Endothelial cell of umbilical vein (primary cell): ENCODE results near the gene CCNJL. TPM values are rescaled to one million over a fixed set of nuclear protein-coding genes. Genes with fewer than 3 reads are reported as not detected.

Experiments used
- BruUV-seq: library from RNA; stranded (reverse); fragments of 400-500 nt; replicated peaks from 2 replicates; lab custom pipeline; 2021; lab: Mats Ljungman, UMichigan
- CTCF ChIA-PET: fragments of 300-600, 350-600 bp; sonication (Branson Sonifier 250); formaldehyde crosslinking; loops from one replicate; lab custom pipeline; 2021; ENCODE audit warnings: antibody characterized with exemption, inconsistent platforms; lab: Charles Lee
- POLR2A ChIA-PET: fragments of 300-600, 350-600 bp; sonication (Branson Sonifier 250); formaldehyde crosslinking; loops from one replicate; lab custom pipeline; 2021; ENCODE audit warnings: antibody characterized with exemption, inconsistent platforms; lab: Charles Lee
- DNase-seq: peaks from one replicate; pipeline ENCODE4 v3.0.0-alpha.2; 2011; ENCODE audit warnings: low read depth, low spot score
- FAIRE-seq: peaks from 2 replicates; lab custom pipeline; 2011; peaks lifted over from hg19 to GRCh38; lab: Jason Lieb, UNC
- H2AFZ ChIP-seq: 2 replicates; pipeline ENCODE4 v1.6.0; 2012; ENCODE audit warnings: low read depth, low read length, control low read depth, inconsistent platforms
- H3K27ac ChIP-seq: 2 replicates; pipeline ENCODE4 v1.5.1; 2011; ENCODE audit warnings: low read depth, mild to moderate bottlenecking, control low read depth, low read length, moderate library complexity; ENCODE audit not compliant: insufficient read depth
- H3K27me3 ChIP-seq, 2 experiments: 2 replicates each; pipeline versions ENCODE4 v1.6.0 to v1.6.1; 2011; ENCODE audit warnings: low read length in 2 of 2, mixed read lengths in 1 of 2; ENCODE audit not compliant: control insufficient read depth in 2 of 2, insufficient read depth in 2 of 2
- H3K36me3 ChIP-seq, 2 experiments: 2 replicates in 1 of 2; 3 replicates in 1 of 2; pipeline ENCODE4 v1.5.1; 2011; ENCODE audit warnings: low read length in 2 of 2, mild to moderate bottlenecking in 1 of 2, moderate library complexity in 1 of 2; ENCODE audit not compliant: control insufficient read depth in 2 of 2, insufficient read depth in 2 of 2; ENCODE audit errors: extremely low read depth in 1 of 2
- H3K4me1 ChIP-seq: 3 replicates; pipeline ENCODE4 v1.5.1; 2011; ENCODE audit warnings: mild to moderate bottlenecking, low read length; ENCODE audit not compliant: control insufficient read depth, insufficient read depth; ENCODE audit errors: extremely low read depth
- H3K4me2 ChIP-seq: 2 replicates; pipeline ENCODE4 v1.6.1; 2011; ENCODE audit warnings: low read length, control low read depth, mixed read lengths; ENCODE audit not compliant: insufficient read depth
- H3K4me3 ChIP-seq, 3 experiments: fragments of 200-600 bp in 1 of 3; sonication (generic), shearing (Covaris generic) in 1 of 3; replicated peaks in 1 of 3; 2 replicates each; pipeline ENCODE4 v1.5.1; 2011 to 2016; ENCODE audit warnings: control low read depth in 3 of 3, low read length in 3 of 3, mild to moderate bottlenecking in 2 of 3, inconsistent platforms in 1 of 3, low read depth in 1 of 3, moderate library complexity in 1 of 3; ENCODE audit not compliant: insufficient read depth in 1 of 3
- H3K79me2 ChIP-seq: 2 replicates; pipeline ENCODE4 v1.6.0; 2012; ENCODE audit warnings: low read length, inconsistent platforms; ENCODE audit not compliant: control insufficient read depth, insufficient read depth
- H3K9ac ChIP-seq: replicated peaks from 2 replicates; pipeline ENCODE3; 2011; ENCODE audit warnings: low read length, control low read depth; ENCODE audit not compliant: insufficient read depth; ENCODE audit errors: extremely low read depth
- H3K9me1 ChIP-seq: replicated peaks from 3 replicates; pipeline ENCODE4 v1.6.0; 2011; ENCODE audit warnings: mild to moderate bottlenecking, low read length; ENCODE audit not compliant: control insufficient read depth, insufficient read depth; ENCODE audit errors: extremely low read depth
- H3K9me3 ChIP-seq: replicated peaks from 2 replicates; pipeline ENCODE4 v1.5.1; 2012; ENCODE audit warnings: low read length, inconsistent platforms; ENCODE audit not compliant: control insufficient read depth, insufficient read depth
- H4K20me1 ChIP-seq: replicated peaks from 2 replicates; pipeline ENCODE3; 2011; ENCODE audit warnings: mild to moderate bottlenecking, low read length; ENCODE audit not compliant: control insufficient read depth, insufficient read depth; ENCODE audit errors: extremely low read depth
- CTCF ChIP-seq, 2 donors: IDR thresholded peaks; 1 replicate in 1 of 2; 2 replicates in 1 of 2; pipeline ENCODE4 v1.5.1; 2011; ENCODE audit warnings: low read length in 2 of 2, mild to moderate bottlenecking in 2 of 2, moderate library complexity in 2 of 2, control low read depth in 1 of 2, inconsistent platforms in 1 of 2, low read depth in 1 of 2; ENCODE audit not compliant: insufficient read depth in 1 of 2; ENCODE audit errors: extremely low read depth in 1 of 2
- FOS ChIP-seq: IDR thresholded peaks from 2 replicates; pipeline ENCODE4 v1.6.1; 2011; ENCODE audit warnings: mild to moderate bottlenecking, low read length, moderate library complexity, borderline replicate concordance; ENCODE audit not compliant: insufficient read depth
- JUN ChIP-seq: IDR thresholded peaks from 2 replicates; pipeline ENCODE4 v1.6.1; 2011; ENCODE audit warnings: borderline replicate concordance, low read depth; ENCODE audit not compliant: insufficient read length, insufficient read depth
- MAX ChIP-seq: IDR thresholded peaks from 2 replicates; pipeline ENCODE4 v1.6.1; 2011; ENCODE audit not compliant: insufficient read depth, insufficient read length
- dilution Hi-C: fragments of 300-500 bp; cut with MboI; formaldehyde crosslinking; loops from one replicate; pipeline ENCODE4 v1.15.0; 2019; ENCODE audit warnings: low sequenced_read_pairs; ENCODE audit not compliant: extremely low pct_ligation_motif_present
- intact Hi-C: fragments of 100-400 bp; cut with micrococcal nuclease; formaldehyde crosslinking; loops from one replicate; pipeline ENCODE4 v1.10.0; 2022
- polyA plus RNA-seq, 4 experiments: library from polyadenylated mRNA; depleted of rRNA in 3 of 4; stranded (reverse) in 3 of 4; unstranded in 1 of 4; fragments of >200 nt; gene quantifications; 2 replicates each; pipeline versions ENCODE4 v1.2.1 to v1.2.3, GENCODE V29; 2011 to 2012; ENCODE audit warnings: missing spikeins in 1 of 4
- total RNA-seq: library from RNA; stranded (reverse); gene quantifications from 2 replicates; pipeline ENCODE4 v1.2.3, GENCODE V29; 2021

CCNJL gene
- total and polyA plus RNA-seq, 2 donors (not counting 3 experiments of a cell fraction or from before 2014, with no cell fraction given), result 20.0 to 21.3 TPM

- no peak for FAIRE-seq
- no peaks in the 10 kb centered on the region for H3K79me2 ChIP-seq
- CTCF ChIA-PET, result interaction anchor here (1.0 to 1.5 kb wide), 2 partner anchors 148 to 162 kb away, joined by 3 read pairs; no protein-coding TSS in a partner anchor
- no peaks in the 10 kb centered on the region for H3K36me3 ChIP-seq
- intact Hi-C loops (no loop called here), dilution Hi-C loops (no loop called here)
- no peak within 1 kb of the TSS for H3K9ac ChIP-seq
- no peaks in the 10 kb centered on the region for H3K9me1 ChIP-seq
- no TSS peak for BruUV-seq
- H3K4me1 ChIP-seq, result peaks cover 4% of the 10 kb centered on the region
- H3K4me3 ChIP-seq, result no peak within 1 kb of the TSS
- TF ChIP-seq JUN, result no peak
- no peak for TF ChIP-seq FOS
- no peak for TF ChIP-seq MAX
- no peaks in the 10 kb centered on the region for H3K9me3 ChIP-seq
- no peak for DNase-seq
- H3K4me2 ChIP-seq, result no peak within 1 kb of the TSS
- no peaks in the 10 kb centered on the region for H4K20me1 ChIP-seq
- no peak within 1 kb of the TSS for H2AFZ ChIP-seq
- H3K27ac ChIP-seq, result no peak within 1 kb of the TSS
- POLR2A ChIA-PET, result no interaction called here
- H3K27me3 ChIP-seq, result no peaks in the 10 kb centered on the region
Observed at GRCh38 chr5:160229190-160229742, 83.1 kb downstream of the CCNJL start, which contains the start of gene FABP6. FABP6 (plus strand) TSS chr5:160229506; CDS start chr5:160229558, 52 bp downstream.

GRCh38 chr5:160227012-160227411, 85.4 kb downstream of the CCNJL start:
- no TSS peak for BruUV-seq
- ChIA-PET CTCF (interaction anchor here (1.3 to 1.4 kb wide), 2 partner anchors 16 kb away, joined by 4 to 5 read pairs; no protein-coding TSS in a partner anchor), POLR2A (interaction anchor here (0.7 kb wide), 1 partner anchor 80 kb away, joined by 3 read pairs; no protein-coding TSS in a partner anchor)
- dilution Hi-C loops (no loop called here), intact Hi-C loops (no loop called here)
- H3K27me3 ChIP-seq, result no peaks in the 10 kb centered on the region
- H3K9me1 ChIP-seq, result no peaks in the 10 kb centered on the region
- H3K4me2 ChIP-seq, result no peak overlapping the region
- H4K20me1 ChIP-seq, result no peaks in the 10 kb centered on the region
- no peak overlapping the region for H3K9ac ChIP-seq
- no peaks in the 10 kb centered on the region for H3K9me3 ChIP-seq
- no peaks in the 10 kb centered on the region for H3K79me2 ChIP-seq
- H3K27ac ChIP-seq, result no peak overlapping the region
- H3K36me3 ChIP-seq, result no peaks in the 10 kb centered on the region
- H3K4me1 ChIP-seq, result peaks cover 4% of the 10 kb centered on the region
- no peak overlapping the region for H2AFZ ChIP-seq
- FAIRE-seq, result no peak
- no peak overlapping the region for H3K4me3 ChIP-seq
- TF ChIP-seq FOS, result peak; percentile 32
- no peak for TF ChIP-seq CTCF (IDR thresholded peaks at IDR 0.05; ENCODE audit: extremely low read depth in 1 of 2, insufficient read depth in 1 of 2, low read depth in 1 of 2, low read length in 2 of 2)
- DNase-seq, result peak; percentile 43
